ENCODE data around the gene PRRX1.
A peak's percentile ranks its signal among the peaks of the same experiment; 100 is the strongest.

PRRX1 gene

GRCh38 chr1:170714163-170714562, 50.2 kb downstream of the PRRX1 start:
- peak; percentile 22; the same call in 1 of the 2 replicates for TF ChIP-seq MAX (IDR thresholded peaks at IDR 0.05; ENCODE audit: low read depth, low read length)
- no peak for TF ChIP-seq CTCF (IDR thresholded peaks at IDR 0.05; ENCODE audit: low read depth, low read length)
- TF ChIP-seq POLR2A (IDR thresholded peaks at IDR 0.05; ENCODE audit: extremely low read depth, insufficient read length), result no peak
- peak; percentile 63 for TF ChIP-seq MYC (IDR thresholded peaks at IDR 0.05; ENCODE audit: low read depth, low read length)
- peak; percentile 70 for DNase-seq (ENCODE audit: low read depth)
- no peak overlapping the region for H3K4me3 ChIP-seq (ENCODE audit: low read depth, low read length)

- DNase-seq (ENCODE audit: low read depth), result no peak
- no peak overlapping the region for H3K4me3 ChIP-seq (ENCODE audit: low read depth, low read length)
- TF ChIP-seq POLR2A (IDR thresholded peaks at IDR 0.05; ENCODE audit: extremely low read depth, insufficient read length), result no peak
- no peak for TF ChIP-seq MYC (IDR thresholded peaks at IDR 0.05; ENCODE audit: low read depth, low read length)
- TF ChIP-seq MAX (IDR thresholded peaks at IDR 0.05; ENCODE audit: low read depth, low read length), result no peak
- TF ChIP-seq CTCF (IDR thresholded peaks at IDR 0.05; ENCODE audit: low read depth, low read length), result no peak
These were observed 51.0 kb downstream of the PRRX1 start for GRCh38 chr1:170714938-170715337.

GRCh38 chr1:170716835-170717429, 53.0 kb downstream of the PRRX1 start:
- DNase-seq (ENCODE audit: low read depth), result no peak
- no peak for TF ChIP-seq CTCF (IDR thresholded peaks at IDR 0.05; ENCODE audit: low read depth, low read length)
- TF ChIP-seq MYC (IDR thresholded peaks at IDR 0.05; ENCODE audit: low read depth, low read length), result no peak
- TF ChIP-seq MAX (IDR thresholded peaks at IDR 0.05; ENCODE audit: low read depth, low read length), result no peak
- no peak for TF ChIP-seq POLR2A (IDR thresholded peaks at IDR 0.05; ENCODE audit: extremely low read depth, insufficient read length)

GRCh38 chr1:170720661-170721060, 56.7 kb downstream of the PRRX1 start:
- no peak for DNase-seq (ENCODE audit: low read depth)
- no peak overlapping the region for H3K4me3 ChIP-seq (ENCODE audit: low read depth, low read length)
- TF ChIP-seq MAX (IDR thresholded peaks at IDR 0.05; ENCODE audit: low read depth, low read length) (no peak), MYC (IDR thresholded peaks at IDR 0.05; ENCODE audit: low read depth, low read length) (no peak), POLR2A (IDR thresholded peaks at IDR 0.05; ENCODE audit: extremely low read depth, insufficient read length) (no peak), CTCF (IDR thresholded peaks at IDR 0.05; ENCODE audit: low read depth, low read length) (no peak)

More at GRCh38 chr1:170716835-170717429, 53.0 kb downstream of the PRRX1 start:
- H3K4me3 ChIP-seq (ENCODE audit: low read depth, low read length), result no peak overlapping the region

GRCh38 chr1:170721621-170722020, 57.7 kb downstream of the PRRX1 start:
- H3K4me3 ChIP-seq (ENCODE audit: low read depth, low read length), result no peak overlapping the region
- no peak for TF ChIP-seq MYC (IDR thresholded peaks at IDR 0.05; ENCODE audit: low read depth, low read length)
- no peak for TF ChIP-seq MAX (IDR thresholded peaks at IDR 0.05; ENCODE audit: low read depth, low read length)
- no peak for TF ChIP-seq CTCF (IDR thresholded peaks at IDR 0.05; ENCODE audit: low read depth, low read length)
- no peak for TF ChIP-seq POLR2A (IDR thresholded peaks at IDR 0.05; ENCODE audit: extremely low read depth, insufficient read length)
- peak; percentile 48 for DNase-seq (ENCODE audit: low read depth)
